ENCODE results near the gene CKS2. TPM values are rescaled to one million over a fixed set of nuclear protein-coding genes. Genes with fewer than 3 reads are reported as not detected.

Gene CKS2
- total and polyA plus RNA-seq, 2 of the 8 experiments (the other 6 are each of a cell fraction or from before 2014, with no cell fraction given): 337 to 689 TPM

DNA sequence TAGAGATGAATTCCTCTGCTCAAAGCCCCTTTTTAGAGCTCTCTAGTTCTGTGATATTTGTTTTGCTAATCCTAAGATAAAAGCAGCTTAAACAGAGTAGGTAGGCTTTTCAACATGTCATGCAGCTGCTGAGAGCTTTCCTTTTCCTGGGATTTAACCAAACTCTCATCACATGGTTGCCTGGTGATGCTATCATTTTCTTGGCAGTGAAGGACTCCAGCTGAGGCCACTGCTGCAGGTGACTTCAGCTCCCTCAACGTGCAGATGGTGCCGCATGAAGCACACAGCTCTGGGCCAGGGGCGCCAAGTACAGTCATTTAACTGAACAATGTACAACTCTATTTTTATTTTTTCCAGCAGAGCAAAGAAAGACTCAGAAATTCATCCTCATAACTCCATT lies 49.5 kb downstream of the CKS2 start:
- Histone ChIP-seq H3K27me3 (replicated peaks in 1 of 4; ENCODE audit: control insufficient read depth in 3 of 4, extremely low read depth in 1 of 4, insufficient read depth in 3 of 4, low read length in 3 of 4) (no peaks in the 10 kb centered on the region), H3K79me2 (ENCODE audit: control insufficient read depth in 1 of 2, insufficient read depth in 2 of 2, low read length in 2 of 2) (no peaks in the 10 kb centered on the region), H3K4me2 (ENCODE audit: insufficient read depth in 1 of 2, low read depth in 2 of 2, low read length in 2 of 2) (no peak overlapping the region), H2BK12ac (ENCODE audit: low read depth, low read length) (no peak overlapping the region), H2AK5ac (ENCODE audit: low read depth, low read length) (no peak overlapping the region), H2BK120ac (replicated peaks; ENCODE audit: low read depth, low read length) (no peak overlapping the region), H3K4me1 (replicated peaks in 1 of 4; ENCODE audit: control insufficient read depth in 3 of 4, insufficient read depth in 4 of 4, low read length in 3 of 4) (no peaks in the 10 kb centered on the region), H2BK5ac (ENCODE audit: low read depth, low read length) (no peak overlapping the region), H3K79me1 (ENCODE audit: low read depth, low read length) (no peaks in the 10 kb centered on the region), H3K4ac (replicated peaks; ENCODE audit: insufficient read length, low read depth, low read length) (no peak overlapping the region), H4K91ac (replicated peaks; ENCODE audit: insufficient read length, low read length) (no peak overlapping the region), H3K9ac (replicated peaks in 1 of 4; ENCODE audit: extremely low read depth in 1 of 4, low read depth in 3 of 4, low read length in 3 of 4) (no peak overlapping the region), H3K4me3 (ENCODE audit: extremely low read depth in 1 of 4, insufficient read depth in 2 of 4, low read depth in 3 of 4, low read length in 4 of 4) (no peak overlapping the region), H3K36me3 (ENCODE audit: control insufficient read depth in 2 of 4, insufficient read depth in 4 of 4, low read length in 3 of 4) (peaks cover 34 to 64% (median 52%) of the 10 kb centered on the region in 4 experiments), H2AFZ (ENCODE audit: low read length) (no peak overlapping the region), H3K23ac (ENCODE audit: insufficient read length) (no peak overlapping the region), H3K18ac (ENCODE audit: extremely low read depth, low read length) (no peak overlapping the region), H2BK20ac (ENCODE audit: low read length) (no peak overlapping the region), H3K14ac (ENCODE audit: insufficient read length) (no peak overlapping the region), H3K23me2 (ENCODE audit: low read depth, low read length) (no peaks in the 10 kb centered on the region), H3K56ac (replicated peaks; ENCODE audit: insufficient read length, low read depth, low read length) (no peak overlapping the region), H2BK15ac (ENCODE audit: low read length) (no peak overlapping the region), H4K5ac (ENCODE audit: insufficient read length, low read depth, low read length) (no peak overlapping the region), H4K20me1 (replicated peaks in 1 of 2; ENCODE audit: control insufficient read depth in 1 of 2, insufficient read depth in 2 of 2, low read length in 2 of 2) (peaks cover 0 to 4% of the 10 kb centered on the region in 2 experiments), H4K8ac (ENCODE audit: extremely low read depth, insufficient read depth, low read length) (no peak overlapping the region), H3K9me3 (ENCODE audit: insufficient read depth in 2 of 2, low read depth in 1 of 2, low read length in 1 of 2) (no peaks in the 10 kb centered on the region), H3K27ac (ENCODE audit: low read depth, low read length) (no peak overlapping the region)
- no peak for TF ChIP-seq CTCF (IDR thresholded peaks at IDR 0.05; ENCODE audit: control extremely low read depth in 1 of 3, insufficient read depth in 1 of 3, low read depth in 1 of 3, low read length in 3 of 3)
- TF ChIP-seq GABPA (IDR thresholded peaks at IDR 0.05; ENCODE audit: borderline replicate concordance, insufficient read depth, low read length): no peak
- TF ChIP-seq TEAD4 (IDR thresholded peaks at IDR 0.05; ENCODE audit: low read depth, low read length): no peak
- no peak for TF ChIP-seq USF2 (IDR thresholded peaks at IDR 0.05; ENCODE audit: low read length)
- no peak for TF ChIP-seq CEBPB (IDR thresholded peaks at IDR 0.05; ENCODE audit: low read depth, low read length)
- TF ChIP-seq SAP30 (IDR thresholded peaks at IDR 0.05; ENCODE audit: insufficient read depth, insufficient replicate concordance, low read length): no peak
- DNase-seq (ENCODE audit: low read depth in 1 of 2, low spot score in 2 of 2) (no peak), FAIRE-seq (no peak)
- ChIA-PET CTCF (ENCODE audit: partially characterized antibody) (interaction anchor here (0.7 to 1.9 kb wide), 3 partner anchors 14 to 188 kb away, joined by 3 to 8 read pairs (median 3); no protein-coding TSS in a partner anchor), POLR2A (ENCODE audit: partially characterized antibody) (no interaction called here)
- 85% methylated on average over 3 of the region's 3 CpGs; no CpG with 5 or more reads in 1 of the 2 experiments for WGBS, 2 experiments (ENCODE audit: extremely low coverage in 1 of 2, insufficient coverage in 1 of 2, insufficient read length in 1 of 2, insufficient replicate concordance in 2 of 2, low coverage in 1 of 2, low lambda C conversion rate in 2 of 2, missing lambda C conversion rate in 1 of 2)

All from H1 (cell line).